GM19452 (cell line): ENCODE data around the gene IFT80.
"Not testable (repeated sequence)": the region's sequence is repeated elsewhere in the genome, so short reads cannot be mapped to it uniquely, and the experiment has no call there.

Experiments used
- ATAC-seq: cut with Tn5 transposase; IDR thresholded peaks from one replicate; pipeline ENCODE4 v1.9.1; 2021; ENCODE audit not compliant: unreplicated experiment

Gene IFT80

GRCh38 chr3:160369784-160370183 lies 29.2 kb downstream of the IFT80 start:
- no peak for ATAC-seq

DNA sequence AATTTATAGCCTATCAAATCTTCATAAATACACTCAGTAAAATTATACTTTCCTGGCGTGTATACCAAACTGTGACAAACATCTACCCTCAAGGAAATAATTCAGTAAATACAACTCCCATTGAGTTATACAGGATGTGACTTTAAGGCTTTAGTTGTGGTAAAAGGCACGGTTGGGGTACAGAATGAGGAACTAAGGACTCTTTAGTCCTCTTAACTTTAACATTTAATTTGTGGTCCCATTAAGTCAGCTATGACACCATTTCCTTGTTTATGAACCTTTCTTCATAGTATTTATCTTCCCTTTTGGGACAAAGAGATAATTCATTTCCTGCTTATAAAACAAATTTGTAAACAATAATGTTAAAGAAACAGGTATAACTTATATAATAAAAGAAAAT lies 30.2 kb downstream of the IFT80 start:
- peak; percentile 69 for ATAC-seq

DNA sequence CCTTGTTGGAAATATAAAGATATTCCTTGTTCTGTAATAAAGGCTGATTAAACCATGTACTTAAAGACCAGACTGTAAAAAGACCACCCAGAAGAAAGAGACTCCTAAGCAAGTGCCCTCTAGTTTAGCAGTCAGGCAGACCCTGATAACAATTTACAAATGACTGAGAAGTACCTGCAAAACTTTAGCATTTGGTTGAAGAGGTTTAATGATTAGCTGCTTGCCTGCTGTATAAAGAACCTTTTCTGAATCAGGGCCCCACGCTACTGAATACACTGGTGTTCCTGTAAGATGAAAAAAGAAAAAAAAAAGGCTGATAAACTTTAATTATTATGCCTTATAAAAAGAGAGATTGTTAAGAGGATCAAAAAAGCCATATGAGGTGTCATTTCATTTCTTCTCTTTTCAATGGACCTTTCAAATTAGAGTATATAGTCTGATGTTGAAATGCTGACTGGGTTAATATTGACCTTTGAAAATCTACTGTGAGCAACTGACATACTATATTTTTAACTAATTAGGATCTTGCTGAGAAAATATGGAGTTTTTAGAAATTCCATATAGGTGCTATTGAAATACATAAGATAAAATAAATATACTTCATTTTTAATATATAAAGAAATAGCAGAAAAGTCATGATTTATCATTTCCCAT lies 33.0 kb downstream of the IFT80 start:
- ATAC-seq, result no peak

- not testable (repeated sequence) for ATAC-seq
These were observed 36.1 kb downstream of the IFT80 start for GRCh38 chr3:160362896-160363295.

GRCh38 chr3:160355826-160356225 lies 43.2 kb downstream of the IFT80 start:
- ATAC-seq, result no peak

GRCh38 chr3:160346511-160346910 lies 52.5 kb downstream of the IFT80 start:
- ATAC-seq, result no peak

- ATAC-seq, result no peak
These were observed 55.9 kb downstream of the IFT80 start for GRCh38 chr3:160343132-160343531.

- ATAC-seq, result no peak
These were observed 58.7 kb downstream of the IFT80 start for GRCh38 chr3:160340351-160340750.

GRCh38 chr3:160331127-160331937 lies 67.7 kb downstream of the IFT80 start:
- no peak for ATAC-seq

DNA sequence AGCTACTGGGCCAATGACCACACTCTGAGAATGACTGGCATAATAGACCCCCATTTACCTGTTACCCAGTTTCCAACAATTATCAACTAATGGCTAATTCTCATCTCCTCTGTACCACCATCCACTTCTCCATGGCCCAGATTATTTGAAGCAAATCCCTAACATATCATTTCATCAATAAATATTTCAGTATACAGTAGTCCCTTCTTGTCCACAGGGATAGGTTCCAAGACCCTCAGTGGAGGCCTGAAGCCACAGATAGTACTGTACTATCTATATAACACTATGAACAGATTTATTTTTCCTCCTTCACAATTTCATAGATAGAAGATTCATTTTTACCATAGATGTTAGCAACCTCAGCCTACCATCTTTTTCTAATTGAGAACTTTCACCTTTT lies 68.3 kb downstream of the IFT80 start:
- ATAC-seq, result no peak

GRCh38 chr3:160330109-160330508 lies 68.9 kb downstream of the IFT80 start:
- no peak for ATAC-seq

DNA sequence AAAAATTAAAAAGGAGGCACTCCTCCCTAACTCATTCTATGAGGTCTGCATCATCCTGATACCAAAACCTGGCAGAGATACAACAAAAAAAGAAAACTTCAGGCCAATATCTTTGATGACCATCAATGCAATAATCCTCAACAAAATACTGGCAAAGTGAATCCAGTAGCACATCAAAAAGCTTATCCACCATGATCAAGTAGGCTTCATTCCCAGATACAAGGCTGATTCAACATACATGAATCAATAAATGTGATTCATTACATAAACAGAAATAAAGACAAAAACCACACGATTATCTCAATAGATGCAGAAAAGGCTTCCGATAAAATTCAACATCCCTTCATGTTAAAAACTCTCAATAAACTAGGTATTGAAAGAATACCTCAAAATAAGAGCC lies 72.7 kb downstream of the IFT80 start:
- not testable (repeated sequence) for ATAC-seq

- ATAC-seq, result not testable (repeated sequence)
These were observed 77.2 kb downstream of the IFT80 start for GRCh38 chr3:160321821-160322220.

GRCh38 chr3:160319322-160319721 lies 79.7 kb downstream of the IFT80 start:
- no peak for ATAC-seq

DNA sequence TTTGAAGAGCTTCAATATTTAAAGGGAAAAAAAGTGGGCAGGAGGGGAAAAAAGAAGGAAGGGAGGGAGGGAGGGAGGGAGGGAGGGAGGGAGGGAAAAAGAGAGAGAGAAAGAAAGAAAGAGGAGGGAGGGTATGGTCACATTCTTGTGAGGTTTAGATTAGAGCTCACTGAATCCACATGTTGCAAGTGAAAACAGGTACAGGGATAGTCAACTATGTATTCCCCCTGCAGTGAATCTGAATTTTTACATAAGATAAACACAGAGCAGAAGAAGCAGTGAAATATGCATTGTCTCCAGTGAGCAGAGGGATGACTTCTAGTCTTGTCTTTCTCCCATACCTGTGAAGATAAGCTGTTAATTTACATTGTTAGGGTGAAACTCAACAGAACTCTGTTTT lies 84.0 kb downstream of the IFT80 start:
- no peak for ATAC-seq

GRCh38 chr3:160312014-160312624 lies 86.9 kb downstream of the IFT80 start:
- ATAC-seq, result no peak

DNA sequence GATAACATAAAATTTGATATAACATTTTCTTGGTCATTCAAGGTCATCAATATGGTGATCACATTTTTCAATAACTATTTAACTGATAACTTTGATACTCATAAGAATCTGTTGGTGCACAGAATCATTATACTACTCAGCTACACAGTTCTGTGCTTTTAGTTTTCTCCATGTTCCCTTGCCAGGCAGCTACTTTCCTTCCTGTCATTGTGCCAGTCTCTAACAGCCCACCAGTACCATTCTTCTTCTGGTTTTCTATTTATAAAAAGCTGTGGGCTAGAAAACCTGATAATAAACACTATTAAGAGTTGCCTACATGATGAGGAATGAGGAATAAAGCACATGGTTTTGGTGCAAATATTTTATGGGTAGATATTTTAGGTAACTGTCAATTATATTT lies 96.2 kb downstream of the IFT80 start:
- ATAC-seq, result no peak

- no peak for ATAC-seq
These were observed 102.4 kb downstream of the IFT80 start for GRCh38 chr3:160296591-160296990.

- ATAC-seq, result no peak
These were observed 107.1 kb downstream of the IFT80 start for GRCh38 chr3:160291909-160292299.

GRCh38 chr3:160291290-160291908 lies 107.6 kb downstream of the IFT80 start:
- ATAC-seq, result no peak

GRCh38 chr3:160287666-160288065 lies 111.4 kb downstream of the IFT80 start:
- ATAC-seq, result no peak

DNA sequence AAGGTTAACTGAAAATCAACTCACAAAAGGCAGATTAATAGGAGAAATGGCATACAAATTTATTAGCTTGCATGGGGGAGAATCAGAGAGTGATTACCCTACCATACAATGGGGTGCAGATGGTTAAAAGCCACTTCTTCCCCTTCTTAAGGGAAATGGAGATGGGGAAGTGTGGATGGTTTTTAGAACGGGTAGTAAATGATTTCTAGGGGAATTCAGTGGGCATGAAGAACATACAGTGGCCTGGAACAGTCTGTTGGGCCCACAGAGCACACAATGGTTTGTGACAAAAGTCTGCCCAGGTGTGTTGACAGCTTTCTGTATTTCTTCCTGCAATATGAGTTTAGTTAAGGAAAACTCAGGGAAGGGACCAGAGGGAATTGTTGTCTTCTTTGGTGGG lies 112.8 kb downstream of the IFT80 start:
- no peak for ATAC-seq
